ENCODE data around the gene B4GALNT3. TPM values are rescaled to one million over a fixed set of nuclear protein-coding genes. Genes with fewer than 3 reads are reported as not detected.

The B4GALNT3 gene
- total and polyA plus RNA-seq, 3 donors from 2014 or later, result 16.7 to 34.6 (median 24.3) TPM

GRCh38 chr12:524167-524951, 64.6 kb downstream of the B4GALNT3 start:
- Histone ChIP-seq H3K27me3 (no peaks in the 10 kb centered on the region), H3K36me3 (ENCODE audit: low read depth, missing control alignments) (no peaks in the 10 kb centered on the region), H3K27ac (no peak overlapping the region), H3K9me3 (no peaks in the 10 kb centered on the region), H3K4me1 (no peaks in the 10 kb centered on the region), H3K4me3 (no peak overlapping the region)
- 77 to 78% methylated on average over 10 of the region's 10 CpGs for WGBS, 2 donors
- no peak for DNase-seq
- TF ChIP-seq POLR2A (IDR thresholded peaks at IDR 0.05), result no peak
- no peak for TF ChIP-seq CTCF (IDR thresholded peaks at IDR 0.05)
- intact Hi-C loops (cut with DNase I; ENCODE audit: low total_unique reads), result no loop called here

GRCh38 chr12:526089-526488, 66.3 kb downstream of the B4GALNT3 start:
- 84 to 89% methylated on average over 6 of the region's 6 CpGs for WGBS, 2 donors
- intact Hi-C loops (cut with DNase I; ENCODE audit: low total_unique reads), result no loop called here
- no peak overlapping the region for H3K27ac ChIP-seq
- H3K36me3 ChIP-seq (ENCODE audit: low read depth, missing control alignments), result no peaks in the 10 kb centered on the region
- no peak for DNase-seq
- H3K4me3 ChIP-seq, result no peak overlapping the region
- no peaks in the 10 kb centered on the region for H3K4me1 ChIP-seq
- no peaks in the 10 kb centered on the region for H3K9me3 ChIP-seq
- TF ChIP-seq CTCF (IDR thresholded peaks at IDR 0.05) (no peak), POLR2A (IDR thresholded peaks at IDR 0.05) (no peak)
- H3K27me3 ChIP-seq, result no peaks in the 10 kb centered on the region

GRCh38 chr12:527241-527640, 67.5 kb downstream of the B4GALNT3 start:
- Histone ChIP-seq H3K4me3 (no peak overlapping the region), H3K4me1 (no peaks in the 10 kb centered on the region), H3K27me3 (no peaks in the 10 kb centered on the region), H3K36me3 (ENCODE audit: low read depth, missing control alignments) (no peaks in the 10 kb centered on the region), H3K27ac (no peak overlapping the region), H3K9me3 (no peaks in the 10 kb centered on the region)
- intact Hi-C loops (cut with DNase I; ENCODE audit: low total_unique reads), result no loop called here
- 84 to 100% methylated on average over 3 to 7 of the region's 7 CpGs for WGBS, 2 donors
- TF ChIP-seq CTCF (IDR thresholded peaks at IDR 0.05) (no peak), POLR2A (IDR thresholded peaks at IDR 0.05) (no peak)
- no peak for DNase-seq

GRCh38 chr12:527729-528128, 68.0 kb downstream of the B4GALNT3 start:
- TF ChIP-seq CTCF (IDR thresholded peaks at IDR 0.05), result no peak
- TF ChIP-seq POLR2A (IDR thresholded peaks at IDR 0.05), result no peak
- no peak for DNase-seq
- H3K36me3 ChIP-seq (ENCODE audit: low read depth, missing control alignments), result no peaks in the 10 kb centered on the region
- intact Hi-C loops (cut with DNase I; ENCODE audit: low total_unique reads), result no loop called here
- H3K27ac ChIP-seq, result no peak overlapping the region
- no peaks in the 10 kb centered on the region for H3K9me3 ChIP-seq
- no peak overlapping the region for H3K4me3 ChIP-seq
- no peaks in the 10 kb centered on the region for H3K27me3 ChIP-seq
- H3K4me1 ChIP-seq, result no peaks in the 10 kb centered on the region
- 90 to 91% methylated on average over 4 of the region's 4 CpGs for WGBS, 2 donors

GRCh38 chr12:530308-530707, 70.6 kb downstream of the B4GALNT3 start:
- Histone ChIP-seq H3K27ac (no peak overlapping the region), H3K9me3 (no peaks in the 10 kb centered on the region), H3K4me1 (no peaks in the 10 kb centered on the region), H3K27me3 (no peaks in the 10 kb centered on the region), H3K36me3 (ENCODE audit: low read depth, missing control alignments) (no peaks in the 10 kb centered on the region), H3K4me3 (no peak overlapping the region)
- 78 to 93% methylated on average over 6 of the region's 6 CpGs for WGBS, 2 donors
- intact Hi-C loops (cut with DNase I; ENCODE audit: low total_unique reads), result no loop called here
- no peak for TF ChIP-seq CTCF (IDR thresholded peaks at IDR 0.05)
- TF ChIP-seq POLR2A (IDR thresholded peaks at IDR 0.05), result no peak
- DNase-seq, result no peak
